SK-N-SH (cell line): ENCODE measurements around the gene CDKN2B-AS1. TPM values are rescaled to one million over a fixed set of nuclear protein-coding genes. Genes with fewer than 3 reads are reported as not detected.

ENCODE experiments used
- CTCF ChIA-PET: fragments of 300-600, 350-600 bp; formaldehyde crosslinking; extraction: SDS; loops from one replicate; lab custom pipeline; 2021; lab: Yijun Ruan, JAX
- POLR2A ChIA-PET: fragments of 350-600 bp; sonication (Branson Sonifier 250); formaldehyde crosslinking; extraction: SDS; loops from one replicate; lab custom pipeline; 2020; ENCODE audit warnings: antibody characterized with exemption, inconsistent platforms; lab: Yijun Ruan, JAX
- DNase-seq: peaks from one replicate; pipeline ENCODE4 v3.0.0; 2012
- H2AFZ ChIP-seq: fragments of 200-600 bp; sonication (generic); 2 replicates; pipeline ENCODE4 v1.8.1; 2016; ENCODE audit warnings: antibody characterized with exemption, mild to moderate bottlenecking, low read depth
- H3F3A ChIP-seq: fragments of 200-600 bp; sonication (generic); replicated peaks from 2 replicates; pipeline ENCODE3; 2016; ENCODE audit warnings: antibody characterized with exemption, mild to moderate bottlenecking; ENCODE audit not compliant: insufficient read depth
- H3K27ac ChIP-seq, 2 experiments: fragments of 200-500 bp in 1 of 2; fragments of 200-600 bp in 1 of 2; sonication (Bioruptor generic) in 1 of 2; sonication (generic), shearing (Covaris generic) in 1 of 2; 2 replicates each; pipeline versions ENCODE4 v1.5.1 to v1.6.1; 2014 to 2016; ENCODE audit warnings: low read depth in 2 of 2, inconsistent platforms in 1 of 2, low read length in 1 of 2, mild to moderate bottlenecking in 1 of 2, mixed read lengths in 1 of 2
- H3K27me3 ChIP-seq: fragments of 200-600 bp; sonication (generic), shearing (Covaris generic); 2 replicates; pipeline ENCODE4 v1.6.1; 2016; ENCODE audit warnings: mixed run types; ENCODE audit not compliant: insufficient read depth
- H3K36me3 ChIP-seq, 2 experiments: fragments of 200-500 bp in 1 of 2; fragments of 200-600 bp in 1 of 2; sonication (Bioruptor generic) in 1 of 2; sonication (generic) in 1 of 2; replicated peaks in 1 of 2; 2 replicates each; pipeline versions ENCODE3 to v1.5.1; 2014 to 2016; ENCODE audit warnings: low read length in 1 of 2, mild to moderate bottlenecking in 1 of 2; ENCODE audit not compliant: insufficient read depth in 2 of 2, control insufficient read depth in 1 of 2
- H3K4me1 ChIP-seq, 2 experiments: fragments of 200-500 bp in 1 of 2; fragments of 200-600 bp in 1 of 2; sonication (Bioruptor generic) in 1 of 2; sonication (generic), shearing (Covaris generic) in 1 of 2; 2 replicates each; pipeline versions ENCODE4 v1.5.1 to v1.6.1; 2014 to 2016; ENCODE audit warnings: low read depth in 1 of 2, low read length in 1 of 2, mixed run types in 1 of 2; ENCODE audit not compliant: insufficient read depth in 2 of 2, control insufficient read depth in 1 of 2
- H3K4me2 ChIP-seq: fragments of 200-600 bp; sonication (generic), shearing (Covaris generic); 2 replicates; pipeline ENCODE4 v1.6.1; 2017; ENCODE audit warnings: mixed run types
- H3K4me3 ChIP-seq, 2 experiments: fragments of 200-500 bp in 1 of 2; fragments of 200-600 bp in 1 of 2; sonication (Bioruptor generic) in 1 of 2; sonication (generic), shearing (Covaris generic) in 1 of 2; 2 replicates each; pipeline versions ENCODE4 v1.5.1 to v1.8.1; 2014 to 2016; ENCODE audit warnings: low read depth in 2 of 2, inconsistent platforms in 1 of 2, low read length in 1 of 2, mild to moderate bottlenecking in 1 of 2, mixed read lengths in 1 of 2, moderate library complexity in 1 of 2
- H3K79me2 ChIP-seq: fragments of 200-600 bp; sonication (generic); 2 replicates; pipeline ENCODE4 v1.8.1; 2017; ENCODE audit warnings: mild to moderate bottlenecking; ENCODE audit not compliant: insufficient read depth
- H3K9ac ChIP-seq: fragments of 200-600 bp; sonication (generic); 2 replicates; pipeline ENCODE4 v1.6.1; 2017; ENCODE audit warnings: mixed run types
- H3K9me2 ChIP-seq: fragments of 200-600 bp; sonication (generic); 2 replicates; pipeline ENCODE4 v1.6.1; 2017; ENCODE audit warnings: mixed run types
- H3K9me3 ChIP-seq: fragments of 200-600 bp; sonication (generic); 2 replicates; pipeline ENCODE4 v1.6.1; 2017; ENCODE audit warnings: mixed run types, mild to moderate bottlenecking, moderate library complexity
- H4K20me1 ChIP-seq: fragments of 200-600 bp; sonication (generic); 2 replicates; pipeline ENCODE4 v1.6.1; 2017; ENCODE audit warnings: mild to moderate bottlenecking, mixed run types; ENCODE audit not compliant: insufficient read depth
- ELF1 ChIP-seq: IDR thresholded peaks from 2 replicates; pipeline ENCODE4 v1.4.0; 2012
- EP300 ChIP-seq, 2 experiments: IDR thresholded peaks; 2 replicates each; pipeline versions ENCODE4 v1.4.0 to v1.6.1; 2012; ENCODE audit warnings: borderline replicate concordance in 1 of 2, low read depth in 1 of 2, low read length in 1 of 2
- FOXJ3 ChIP-seq: sonication (generic); formaldehyde crosslinking; IDR thresholded peaks from 2 replicates; pipeline ENCODE4 v1.5.1; 2020; ENCODE audit warnings: mild to moderate bottlenecking, missing genetic modification reagents
- GATA2 ChIP-seq: sonication (generic); formaldehyde crosslinking; IDR thresholded peaks from 2 replicates; pipeline ENCODE4 v1.5.0; 2020; ENCODE audit warnings: mild to moderate bottlenecking, missing genetic modification reagents
- JUND ChIP-seq: IDR thresholded peaks from 2 replicates; pipeline ENCODE4 v1.4.0; 2012
- MAX ChIP-seq: IDR thresholded peaks from 2 replicates; pipeline ENCODE4 v1.4.0; 2012; ENCODE audit warnings: low read depth
- MEF2A ChIP-seq: IDR thresholded peaks from 2 replicates; pipeline ENCODE4 v1.4.0; 2012; ENCODE audit warnings: low read depth, borderline replicate concordance
- MXI1 ChIP-seq: IDR thresholded peaks from 2 replicates; pipeline ENCODE4 v1.6.1; 2012; ENCODE audit warnings: mild to moderate bottlenecking, low read depth, low read length, improper control_type of control experiment
- RAD21 ChIP-seq: IDR thresholded peaks from 2 replicates; pipeline ENCODE4 v1.6.1; 2012; ENCODE audit warnings: mild to moderate bottlenecking, low read length
- REST ChIP-seq: IDR thresholded peaks from 2 replicates; pipeline ENCODE4 v1.6.1; 2012; ENCODE audit warnings: mild to moderate bottlenecking, low read depth, low read length, moderate library complexity
- RFX5 ChIP-seq: IDR thresholded peaks from 2 replicates; pipeline ENCODE4 v1.6.1; 2012; ENCODE audit warnings: mild to moderate bottlenecking, improper control_type of control experiment, low read length
- RXRA ChIP-seq: IDR thresholded peaks from 2 replicates; pipeline ENCODE4 v1.4.0; 2012; ENCODE audit warnings: low read depth, mild to moderate bottlenecking, borderline replicate concordance
- SMC3 ChIP-seq: IDR thresholded peaks from 2 replicates; pipeline ENCODE4 v1.6.1; 2012; ENCODE audit warnings: low read depth, low read length, improper control_type of control experiment
- TAF1 ChIP-seq: IDR thresholded peaks from 2 replicates; pipeline ENCODE4 v1.6.1; 2012; ENCODE audit warnings: low read depth, mild to moderate bottlenecking, low read length, moderate library complexity, borderline replicate concordance
- TCF12 ChIP-seq: IDR thresholded peaks from 2 replicates; pipeline ENCODE4 v1.4.0; 2012
- USF1 ChIP-seq: IDR thresholded peaks from 2 replicates; pipeline ENCODE4 v1.4.0; 2012; ENCODE audit warnings: low read depth, borderline replicate concordance
- USF2 ChIP-seq: fragments of 150-350 bp; IDR thresholded peaks from 2 replicates; pipeline ENCODE4 v1.6.1; 2017; ENCODE audit warnings: antibody characterized with exemption, low read length, low read depth, borderline replicate concordance
- ZBTB33 ChIP-seq: IDR thresholded peaks from 2 replicates; pipeline ENCODE4 v1.4.0; 2012; ENCODE audit warnings: low read depth, borderline replicate concordance
- WGBS: methylation state at CpG from one replicate; pipeline ENCODE4 v1.1.6; 2017; ENCODE audit warnings: low lambda C conversion rate; 5-methylcytosine and 5-hydroxymethylcytosine counted together
- polyA plus RNA-seq, 3 experiments: library from polyadenylated mRNA; depleted of rRNA; stranded (reverse); fragments of >200 nt; gene quantifications; 2 replicates each; pipeline ENCODE4 v1.2.3, GENCODE V29; 2012
- TF ChIP-seq, protein P1 (sequence below): fragments of 200-600 bp; sonication (generic); IDR thresholded peaks from 2 replicates; pipeline ENCODE4 v1.6.1; 2017; ENCODE audit warnings: antibody characterized with exemption, mild to moderate bottlenecking, moderate library complexity

CDKN2B-AS1 gene
- polyA plus RNA-seq, 1 of the 3 experiments (the other 2 are of a cell fraction), result 0.25 TPM

GRCh38 chr9:22054076-22054475 is 59.5 kb downstream of the CDKN2B-AS1 start:
- H3K27me3 ChIP-seq, result no peaks in the 10 kb centered on the region
- no peak overlapping the region for H3K4me2 ChIP-seq
- H3K4me1 ChIP-seq, result 0 out of 4 replicates have a peak, but pooled peaks cover 0 to 6% of the 10 kb centered on the region in 2 experiments
- no peak overlapping the region for H3K9ac ChIP-seq
- POLR2A ChIA-PET, result interaction anchor here (0.5 kb wide), 1 partner anchor 252 kb away, joined by 4 read pairs; the partner anchor contains the start of gene MTAP
- H4K20me1 ChIP-seq, result no peaks in the 10 kb centered on the region
- no peak for DNase-seq
- CTCF ChIA-PET, result interaction anchor here (1.5 to 6.2 kb wide), 5 partner anchors 9 to 66 kb away, joined by 3 to 23 read pairs (median 6); partner anchors contain the start of gene CDKN2B
- H2AFZ ChIP-seq, result no peak overlapping the region
- no peak for TF ChIP-seq TAF1
- TF ChIP-seq RFX5, result no peak
- TF ChIP-seq FOXJ3 (CRISPR knock-in tag), result no peak
- no peak for TF ChIP-seq SMC3
- no peak for TF ChIP-seq USF1
- TF ChIP-seq MAX, result no peak
- TF ChIP-seq, protein P1, sequence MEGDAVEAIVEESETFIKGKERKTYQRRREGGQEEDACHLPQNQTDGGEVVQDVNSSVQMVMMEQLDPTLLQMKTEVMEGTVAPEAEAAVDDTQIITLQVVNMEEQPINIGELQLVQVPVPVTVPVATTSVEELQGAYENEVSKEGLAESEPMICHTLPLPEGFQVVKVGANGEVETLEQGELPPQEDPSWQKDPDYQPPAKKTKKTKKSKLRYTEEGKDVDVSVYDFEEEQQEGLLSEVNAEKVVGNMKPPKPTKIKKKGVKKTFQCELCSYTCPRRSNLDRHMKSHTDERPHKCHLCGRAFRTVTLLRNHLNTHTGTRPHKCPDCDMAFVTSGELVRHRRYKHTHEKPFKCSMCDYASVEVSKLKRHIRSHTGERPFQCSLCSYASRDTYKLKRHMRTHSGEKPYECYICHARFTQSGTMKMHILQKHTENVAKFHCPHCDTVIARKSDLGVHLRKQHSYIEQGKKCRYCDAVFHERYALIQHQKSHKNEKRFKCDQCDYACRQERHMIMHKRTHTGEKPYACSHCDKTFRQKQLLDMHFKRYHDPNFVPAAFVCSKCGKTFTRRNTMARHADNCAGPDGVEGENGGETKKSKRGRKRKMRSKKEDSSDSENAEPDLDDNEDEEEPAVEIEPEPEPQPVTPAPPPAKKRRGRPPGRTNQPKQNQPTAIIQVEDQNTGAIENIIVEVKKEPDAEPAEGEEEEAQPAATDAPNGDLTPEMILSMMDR, result no peak
- TF ChIP-seq USF2, result no peak
- TF ChIP-seq ELF1, result no peak
- no peak for TF ChIP-seq JUND
- TF ChIP-seq ZBTB33, result no peak
- TF ChIP-seq REST, result no peak
- TF ChIP-seq RXRA, result no peak
- no peak for TF ChIP-seq MXI1
- no peak for TF ChIP-seq EP300 (IDR thresholded peaks at IDR 0.05; ENCODE audit: borderline replicate concordance in 1 of 2, low read depth in 1 of 2, low read length in 1 of 2)
- TF ChIP-seq RAD21, result no peak
- no peak for TF ChIP-seq GATA2 (CRISPR knock-in tag)
- TF ChIP-seq TCF12, result no peak
- TF ChIP-seq MEF2A, result no peak
- TF ChIP-seq, all 33 proteins: peak for 0
- H3K79me2 ChIP-seq, result no peaks in the 10 kb centered on the region
- WGBS, result 53% methylated on average over 3 of the region's 3 CpGs
- peak overlapping the region in 1 of 2 experiments; percentile 86; a peak in 1 of 4 replicates for H3K27ac ChIP-seq
- no peaks in the 10 kb centered on the region for H3K36me3 ChIP-seq
- H3F3A ChIP-seq, result peaks cover 30% of the 10 kb centered on the region
- H3K9me2 ChIP-seq, result no peaks in the 10 kb centered on the region
- H3K9me3 ChIP-seq, result no peaks in the 10 kb centered on the region
- H3K4me3 ChIP-seq, result no peak overlapping the region
